Measurements from ENCODE around the gene NPHP4.

Gene NPHP4

DNA sequence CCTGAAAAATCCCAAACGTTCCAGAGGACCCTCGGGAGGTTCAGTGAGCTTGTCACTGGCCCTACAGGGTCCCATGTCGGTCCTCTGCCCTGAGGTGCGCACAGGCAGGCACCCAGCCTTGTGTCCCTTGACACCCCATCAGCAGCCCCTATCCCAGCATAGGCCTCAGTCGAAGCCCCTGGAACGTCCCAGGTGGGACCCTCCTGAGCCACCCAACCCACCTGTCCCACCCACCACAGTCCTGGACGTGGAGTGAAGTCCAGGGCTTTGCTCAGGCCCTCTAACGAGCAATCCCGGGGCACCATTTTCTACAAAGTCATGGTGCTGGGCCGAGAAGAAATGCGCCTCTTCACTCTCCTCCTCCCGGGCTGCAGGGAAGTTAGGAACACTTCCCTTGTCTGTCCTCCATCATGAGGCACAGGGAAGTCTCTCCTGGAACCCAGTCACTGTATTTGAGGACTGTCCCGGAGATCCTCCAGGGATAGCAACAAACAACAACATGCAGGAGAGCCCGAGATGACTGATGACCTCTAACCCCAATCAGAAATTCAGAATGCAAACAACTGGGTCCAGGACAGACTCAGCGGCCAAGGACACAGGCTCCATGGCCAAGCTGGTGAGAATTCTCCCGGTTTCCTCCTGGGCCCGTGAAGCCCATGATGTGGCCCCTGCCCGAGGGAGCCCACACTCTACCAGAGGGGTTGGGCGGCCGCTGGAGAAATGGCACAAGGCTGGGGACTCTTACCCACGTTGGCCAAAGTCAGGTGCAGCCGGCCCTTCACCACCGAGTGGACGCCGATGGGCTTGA lies 105.5 kb downstream of the NPHP4 start:
- Histone ChIP-seq H3K9ac (ENCODE audit: low read length) (no peak overlapping the region), H3K4me1 (ENCODE audit: control insufficient read depth, low read depth, low read length) (no peaks in the 10 kb centered on the region), H3K4me3 (ENCODE audit: low read length) (no peak overlapping the region), H3K9me3 (ENCODE audit: control insufficient read depth, low read depth, low read length) (no peaks in the 10 kb centered on the region), H3K36me3 (ENCODE audit: control insufficient read depth, low read depth, low read length) (no peaks in the 10 kb centered on the region), H3K27ac (ENCODE audit: low read length) (no peak overlapping the region), H3K27me3 (ENCODE audit: control insufficient read depth, insufficient read depth, low read length) (no peaks in the 10 kb centered on the region)

DNA sequence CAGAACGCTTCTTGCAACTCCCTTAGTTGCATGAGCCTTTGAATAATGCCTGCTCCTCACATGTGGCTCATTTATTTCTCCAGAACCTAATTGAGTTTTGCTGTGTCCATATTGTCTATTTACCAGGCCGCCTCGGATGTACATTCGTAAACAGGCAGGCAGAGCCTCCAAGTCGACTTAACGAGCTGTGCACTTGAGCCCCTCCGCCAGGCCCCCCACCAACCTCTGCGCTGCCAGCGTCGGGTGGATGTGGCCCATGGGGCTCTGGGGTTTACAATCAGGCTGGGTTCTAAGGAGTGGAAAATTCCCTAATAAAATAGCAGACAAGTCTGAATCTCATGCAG lies 106.1 kb downstream of the NPHP4 start:
- H3K9ac ChIP-seq (ENCODE audit: low read length) = no peak overlapping the region
- H3K27me3 ChIP-seq (ENCODE audit: control insufficient read depth, insufficient read depth, low read length) = no peaks in the 10 kb centered on the region
- no peaks in the 10 kb centered on the region for H3K4me1 ChIP-seq (ENCODE audit: control insufficient read depth, low read depth, low read length)
- no peaks in the 10 kb centered on the region for H3K9me3 ChIP-seq (ENCODE audit: control insufficient read depth, low read depth, low read length)
- H3K36me3 ChIP-seq (ENCODE audit: control insufficient read depth, low read depth, low read length) = no peaks in the 10 kb centered on the region
- H3K27ac ChIP-seq (ENCODE audit: low read length) = no peak overlapping the region
- no peak overlapping the region for H3K4me3 ChIP-seq (ENCODE audit: low read length)

DNA sequence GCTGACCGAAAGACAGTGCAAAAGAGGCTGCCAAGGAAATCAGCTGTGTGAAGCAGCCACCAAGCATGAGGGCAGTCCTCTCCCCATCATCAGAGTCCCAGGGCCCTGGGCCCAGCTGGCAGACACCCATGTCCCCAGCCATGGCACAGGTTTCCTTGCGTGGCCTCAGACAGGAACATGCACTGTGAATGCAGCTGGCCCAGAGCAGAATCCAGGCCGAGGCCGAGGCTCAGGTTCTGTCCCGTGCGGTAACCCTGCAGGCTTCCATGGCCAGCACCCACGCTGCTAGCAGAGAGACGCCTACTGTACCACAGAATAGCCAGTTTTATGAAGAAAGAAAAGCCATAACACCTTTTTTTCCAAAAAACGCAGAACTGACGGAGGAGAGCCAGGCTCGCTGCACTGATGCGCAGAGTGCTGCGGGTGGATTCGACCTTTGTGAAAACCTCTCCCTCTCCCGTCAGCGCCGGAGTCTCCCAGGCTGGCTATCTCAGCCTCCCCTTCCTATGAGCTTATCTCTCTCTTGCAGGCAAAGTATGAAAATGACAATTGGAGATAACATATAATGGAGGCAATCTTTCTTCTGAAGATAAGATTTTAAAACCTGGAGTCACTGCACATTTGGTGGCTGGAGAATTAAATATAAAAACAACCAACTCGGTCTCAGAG lies 106.6 kb downstream of the NPHP4 start:
- no peaks in the 10 kb centered on the region for H3K9me3 ChIP-seq (ENCODE audit: control insufficient read depth, low read depth, low read length)
- no peak overlapping the region for H3K27ac ChIP-seq (ENCODE audit: low read length)
- no peaks in the 10 kb centered on the region for H3K36me3 ChIP-seq (ENCODE audit: control insufficient read depth, low read depth, low read length)
- no peaks in the 10 kb centered on the region for H3K27me3 ChIP-seq (ENCODE audit: control insufficient read depth, insufficient read depth, low read length)
- no peak overlapping the region for H3K9ac ChIP-seq (ENCODE audit: low read length)
- no peaks in the 10 kb centered on the region for H3K4me1 ChIP-seq (ENCODE audit: control insufficient read depth, low read depth, low read length)
- H3K4me3 ChIP-seq (ENCODE audit: low read length) = no peak overlapping the region

DNA sequence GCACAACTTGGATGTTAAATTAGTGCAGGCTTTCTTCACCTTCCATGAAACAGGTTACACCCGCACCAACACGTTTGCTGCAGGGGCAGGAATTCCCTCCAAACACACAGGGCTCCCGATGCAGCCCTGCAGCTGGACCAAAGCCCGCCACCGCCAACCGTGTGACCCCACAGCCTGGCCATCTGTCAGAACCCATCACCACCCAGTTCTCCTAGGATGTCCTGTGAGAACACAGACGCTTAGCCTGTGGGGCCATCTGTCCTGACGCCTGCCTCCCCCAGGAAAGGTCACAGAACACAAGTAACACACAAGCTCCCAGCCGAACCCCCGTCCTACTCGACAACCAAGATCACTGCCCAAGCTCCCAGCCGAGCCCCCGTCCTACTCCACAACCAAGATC lies 108.1 kb downstream of the NPHP4 start:
- Histone ChIP-seq H3K27ac (ENCODE audit: low read length) (no peak overlapping the region), H3K36me3 (ENCODE audit: control insufficient read depth, low read depth, low read length) (peaks cover 5% of the 10 kb centered on the region), H3K9me3 (ENCODE audit: control insufficient read depth, low read depth, low read length) (no peaks in the 10 kb centered on the region), H3K4me3 (ENCODE audit: low read length) (no peak overlapping the region), H3K9ac (ENCODE audit: low read length) (no peak overlapping the region), H3K27me3 (ENCODE audit: control insufficient read depth, insufficient read depth, low read length) (no peaks in the 10 kb centered on the region), H3K4me1 (ENCODE audit: control insufficient read depth, low read depth, low read length) (no peaks in the 10 kb centered on the region)

GRCh38 chr1:5883129-5884048 lies 108.8 kb downstream of the NPHP4 start:
- Histone ChIP-seq H3K27me3 (ENCODE audit: control insufficient read depth, insufficient read depth, low read length) (no peaks in the 10 kb centered on the region), H3K4me3 (ENCODE audit: low read length) (no peak overlapping the region), H3K36me3 (ENCODE audit: control insufficient read depth, low read depth, low read length) (peaks cover 5% of the 10 kb centered on the region), H3K4me1 (ENCODE audit: control insufficient read depth, low read depth, low read length) (no peaks in the 10 kb centered on the region), H3K9ac (ENCODE audit: low read length) (no peak overlapping the region), H3K9me3 (ENCODE audit: control insufficient read depth, low read depth, low read length) (no peaks in the 10 kb centered on the region), H3K27ac (ENCODE audit: low read length) (no peak overlapping the region)

GRCh38 chr1:5882367-5883128 lies 109.7 kb downstream of the NPHP4 start:
- peaks cover 5% of the 10 kb centered on the region for H3K36me3 ChIP-seq (ENCODE audit: control insufficient read depth, low read depth, low read length)
- no peak overlapping the region for H3K9ac ChIP-seq (ENCODE audit: low read length)
- H3K9me3 ChIP-seq (ENCODE audit: control insufficient read depth, low read depth, low read length) = no peaks in the 10 kb centered on the region
- no peaks in the 10 kb centered on the region for H3K4me1 ChIP-seq (ENCODE audit: control insufficient read depth, low read depth, low read length)
- H3K27ac ChIP-seq (ENCODE audit: low read length) = no peak overlapping the region
- no peaks in the 10 kb centered on the region for H3K27me3 ChIP-seq (ENCODE audit: control insufficient read depth, insufficient read depth, low read length)
- H3K4me3 ChIP-seq (ENCODE audit: low read length) = no peak overlapping the region

DNA sequence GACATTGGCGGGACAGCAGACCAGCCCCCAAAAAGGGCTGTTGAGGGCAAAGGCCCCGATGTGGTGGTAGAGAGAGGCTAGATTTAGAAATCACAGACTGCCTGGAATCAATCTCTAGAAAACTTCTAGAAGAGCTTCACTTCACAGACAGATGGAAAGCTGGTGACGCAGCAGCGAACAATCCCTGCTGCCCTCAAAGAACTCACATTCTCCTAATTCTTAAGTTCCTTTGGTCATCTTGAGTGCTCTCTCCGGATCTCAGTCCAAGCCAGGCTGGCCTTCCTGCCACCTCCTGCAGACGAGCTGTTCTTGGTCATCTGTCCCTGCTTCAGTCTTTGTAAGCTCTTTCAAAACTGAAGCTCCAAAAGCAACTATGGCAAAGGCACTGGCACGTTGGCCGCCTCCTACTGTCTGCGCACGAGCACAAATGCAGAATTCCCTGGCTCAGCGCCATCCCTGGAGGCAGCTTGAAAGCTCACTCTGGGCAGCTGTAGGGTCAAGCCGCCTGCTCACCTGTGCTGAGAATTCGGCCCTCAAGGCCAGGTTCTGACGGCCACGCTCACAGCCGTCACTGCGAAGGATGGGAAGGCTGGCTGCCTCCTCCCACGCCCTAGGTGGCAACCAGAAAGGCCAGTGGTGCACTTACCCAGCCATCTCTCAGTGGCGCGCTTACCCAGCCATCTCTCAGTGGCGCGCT lies 110.6 kb downstream of the NPHP4 start:
- no peak overlapping the region for H3K4me3 ChIP-seq (ENCODE audit: low read length)
- H3K9ac ChIP-seq (ENCODE audit: low read length) = no peak overlapping the region
- no peaks in the 10 kb centered on the region for H3K27me3 ChIP-seq (ENCODE audit: control insufficient read depth, insufficient read depth, low read length)
- H3K36me3 ChIP-seq (ENCODE audit: control insufficient read depth, low read depth, low read length) = peaks cover 5% of the 10 kb centered on the region
- no peaks in the 10 kb centered on the region for H3K4me1 ChIP-seq (ENCODE audit: control insufficient read depth, low read depth, low read length)
- no peaks in the 10 kb centered on the region for H3K9me3 ChIP-seq (ENCODE audit: control insufficient read depth, low read depth, low read length)
- H3K27ac ChIP-seq (ENCODE audit: low read length) = no peak overlapping the region

- H3K36me3 ChIP-seq (ENCODE audit: control insufficient read depth, low read depth, low read length) = peaks cover 5% of the 10 kb centered on the region
- H3K9ac ChIP-seq (ENCODE audit: low read length) = no peak overlapping the region
- no peak overlapping the region for H3K27ac ChIP-seq (ENCODE audit: low read length)
- H3K27me3 ChIP-seq (ENCODE audit: control insufficient read depth, insufficient read depth, low read length) = no peaks in the 10 kb centered on the region
- H3K4me1 ChIP-seq (ENCODE audit: control insufficient read depth, low read depth, low read length) = no peaks in the 10 kb centered on the region
- H3K4me3 ChIP-seq (ENCODE audit: low read length) = no peak overlapping the region
- no peaks in the 10 kb centered on the region for H3K9me3 ChIP-seq (ENCODE audit: control insufficient read depth, low read depth, low read length)
Measured at GRCh38 chr1:5880630-5881405, 111.4 kb downstream of the NPHP4 start.

- no peak overlapping the region for H3K9ac ChIP-seq (ENCODE audit: low read length)
- no peak overlapping the region for H3K4me3 ChIP-seq (ENCODE audit: low read length)
- H3K4me1 ChIP-seq (ENCODE audit: control insufficient read depth, low read depth, low read length) = no peaks in the 10 kb centered on the region
- H3K9me3 ChIP-seq (ENCODE audit: control insufficient read depth, low read depth, low read length) = no peaks in the 10 kb centered on the region
- no peak overlapping the region for H3K27ac ChIP-seq (ENCODE audit: low read length)
- peaks cover 8% of the 10 kb centered on the region for H3K36me3 ChIP-seq (ENCODE audit: control insufficient read depth, low read depth, low read length)
- H3K27me3 ChIP-seq (ENCODE audit: control insufficient read depth, insufficient read depth, low read length) = no peaks in the 10 kb centered on the region
Measured at GRCh38 chr1:5879421-5879820, 112.8 kb downstream of the NPHP4 start.

DNA sequence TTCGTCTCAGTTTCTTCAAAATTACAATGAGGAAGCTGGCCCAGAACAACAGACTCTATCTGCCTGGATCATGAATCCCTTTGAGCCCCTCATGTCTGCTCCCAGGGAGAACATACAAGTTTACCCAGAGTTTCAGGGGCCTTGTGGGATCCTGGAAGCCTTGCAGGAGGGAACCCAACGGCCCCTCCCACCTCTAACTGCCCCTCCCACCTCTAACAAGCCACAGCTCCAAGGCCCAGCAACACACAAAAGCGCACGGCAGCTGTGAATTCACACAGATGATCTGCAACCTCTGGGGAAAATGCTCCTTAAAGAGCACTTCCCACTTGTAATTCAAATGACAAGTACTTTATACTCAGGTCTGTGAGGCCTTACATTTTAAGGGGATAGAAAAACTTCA lies 113.3 kb downstream of the NPHP4 start:
- H3K4me3 ChIP-seq (ENCODE audit: low read length) = no peak overlapping the region
- H3K9ac ChIP-seq (ENCODE audit: low read length) = no peak overlapping the region
- no peaks in the 10 kb centered on the region for H3K27me3 ChIP-seq (ENCODE audit: control insufficient read depth, insufficient read depth, low read length)
- no peak overlapping the region for H3K27ac ChIP-seq (ENCODE audit: low read length)
- no peaks in the 10 kb centered on the region for H3K4me1 ChIP-seq (ENCODE audit: control insufficient read depth, low read depth, low read length)
- H3K36me3 ChIP-seq (ENCODE audit: control insufficient read depth, low read depth, low read length) = peaks cover 11% of the 10 kb centered on the region
- H3K9me3 ChIP-seq (ENCODE audit: control insufficient read depth, low read depth, low read length) = no peaks in the 10 kb centered on the region

Measured in iPS-18a (cell line).